ENCODE results near the gene FERMT1. TPM values are rescaled to one million over a fixed set of nuclear protein-coding genes. Genes with fewer than 3 reads are reported as not detected.

Gene FERMT1
- total and polyA plus RNA-seq, 2 of the 13 experiments (the other 11 are each of a cell fraction or from before 2014, with no cell fraction given) = 15.8 to 29.5 TPM

DNA sequence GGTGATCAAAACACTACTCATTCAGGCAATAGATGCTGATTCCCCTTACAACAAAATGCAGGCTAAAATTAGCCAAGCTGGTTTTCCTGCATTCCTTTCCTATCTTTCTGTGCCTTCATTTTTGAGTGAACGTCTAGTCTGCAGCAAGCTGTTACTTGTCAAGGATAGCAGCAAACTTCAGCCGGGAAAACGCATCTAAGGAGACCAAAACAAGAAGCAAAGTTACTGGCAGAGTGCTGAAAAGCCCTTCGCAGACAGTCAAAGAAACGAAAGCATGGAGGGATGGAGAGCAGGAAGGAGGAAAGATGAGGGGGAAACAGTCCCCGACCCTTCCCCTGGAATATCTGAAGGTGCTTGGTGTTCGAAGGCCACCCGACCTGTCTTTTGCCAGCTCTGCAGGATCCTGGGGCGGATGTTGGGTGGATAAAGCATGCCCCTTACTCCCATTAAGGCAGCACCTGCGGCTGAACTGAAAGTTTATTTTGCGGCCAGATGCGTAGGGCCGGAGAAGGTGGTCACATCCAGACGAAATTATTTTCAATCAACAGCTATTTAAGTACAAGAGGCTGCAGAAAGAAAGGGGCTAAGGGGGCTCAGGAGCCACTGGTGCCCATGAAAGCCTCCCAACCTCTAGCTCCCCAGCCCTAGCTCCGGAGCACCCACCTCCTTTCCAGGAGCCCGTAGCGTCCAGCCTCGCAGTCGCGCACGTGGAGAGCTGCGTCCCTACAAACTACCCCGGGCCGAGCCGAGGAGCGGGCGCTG is 538 bp downstream of the FERMT1 start (continued):
- TF ChIP-seq, protein P1, sequence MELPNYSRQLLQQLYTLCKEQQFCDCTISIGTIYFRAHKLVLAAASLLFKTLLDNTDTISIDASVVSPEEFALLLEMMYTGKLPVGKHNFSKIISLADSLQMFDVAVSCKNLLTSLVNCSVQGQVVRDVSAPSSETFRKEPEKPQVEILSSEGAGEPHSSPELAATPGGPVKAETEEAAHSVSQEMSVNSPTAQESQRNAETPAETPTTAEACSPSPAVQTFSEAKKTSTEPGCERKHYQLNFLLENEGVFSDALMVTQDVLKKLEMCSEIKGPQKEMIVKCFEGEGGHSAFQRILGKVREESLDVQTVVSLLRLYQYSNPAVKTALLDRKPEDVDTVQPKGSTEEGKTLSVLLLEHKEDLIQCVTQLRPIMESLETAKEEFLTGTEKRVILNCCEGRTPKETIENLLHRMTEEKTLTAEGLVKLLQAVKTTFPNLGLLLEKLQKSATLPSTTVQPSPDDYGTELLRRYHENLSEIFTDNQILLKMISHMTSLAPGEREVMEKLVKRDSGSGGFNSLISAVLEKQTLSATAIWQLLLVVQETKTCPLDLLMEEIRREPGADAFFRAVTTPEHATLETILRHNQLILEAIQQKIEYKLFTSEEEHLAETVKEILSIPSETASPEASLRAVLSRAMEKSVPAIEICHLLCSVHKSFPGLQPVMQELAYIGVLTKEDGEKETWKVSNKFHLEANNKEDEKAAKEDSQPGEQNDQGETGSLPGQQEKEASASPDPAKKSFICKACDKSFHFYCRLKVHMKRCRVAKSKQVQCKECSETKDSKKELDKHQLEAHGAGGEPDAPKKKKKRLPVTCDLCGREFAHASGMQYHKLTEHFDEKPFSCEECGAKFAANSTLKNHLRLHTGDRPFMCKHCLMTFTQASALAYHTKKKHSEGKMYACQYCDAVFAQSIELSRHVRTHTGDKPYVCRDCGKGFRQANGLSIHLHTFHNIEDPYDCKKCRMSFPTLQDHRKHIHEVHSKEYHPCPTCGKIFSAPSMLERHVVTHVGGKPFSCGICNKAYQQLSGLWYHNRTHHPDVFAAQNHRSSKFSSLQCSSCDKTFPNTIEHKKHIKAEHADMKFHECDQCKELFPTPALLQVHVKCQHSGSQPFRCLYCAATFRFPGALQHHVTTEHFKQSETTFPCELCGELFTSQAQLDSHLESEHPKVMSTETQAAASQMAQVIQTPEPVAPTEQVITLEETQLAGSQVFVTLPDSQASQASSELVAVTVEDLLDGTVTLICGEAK (IDR thresholded peaks at IDR 0.05) = no peak
- TF ChIP-seq, protein P1 (CRISPR knock-in tag; IDR thresholded peaks at IDR 0.05) = no peak; the same call in 1 of the 2 replicates
- TF ChIP-seq ARNTL (CRISPR knock-in tag; IDR thresholded peaks at IDR 0.05) (peak; percentile 63), KAT8 (CRISPR knock-in tag; IDR thresholded peaks at IDR 0.05) (no peak), STAT5B (CRISPR knock-in tag; IDR thresholded peaks at IDR 0.05) (peak; percentile 6; the same call in 1 of the 2 replicates), FOSL2 (CRISPR knock-in tag; IDR thresholded peaks at IDR 0.05) (0 out of 2 replicates have a peak, but pooled peaks have one; percentile 3), ELF1 (CRISPR knock-in tag; IDR thresholded peaks at IDR 0.05) (0 out of 2 replicates have a peak, but pooled peaks have one; percentile 14), ZNF839 (CRISPR knock-in tag; IDR thresholded peaks at IDR 0.05; ENCODE audit: borderline replicate concordance) (no peak), KAT2B (IDR thresholded peaks at IDR 0.05; ENCODE audit: borderline replicate concordance, low read depth, low read length) (no peak), ARNT (IDR thresholded peaks at IDR 0.05) (no peak), BRF2 (CRISPR knock-in tag; IDR thresholded peaks at IDR 0.05) (no peak)
- TF ChIP-seq, protein P2, sequence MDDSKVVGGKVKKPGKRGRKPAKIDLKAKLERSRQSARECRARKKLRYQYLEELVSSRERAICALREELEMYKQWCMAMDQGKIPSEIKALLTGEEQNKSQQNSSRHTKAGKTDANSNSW (CRISPR knock-in tag; IDR thresholded peaks at IDR 0.05; ENCODE audit: borderline replicate concordance) = no peak
- TF ChIP-seq, protein P3, sequence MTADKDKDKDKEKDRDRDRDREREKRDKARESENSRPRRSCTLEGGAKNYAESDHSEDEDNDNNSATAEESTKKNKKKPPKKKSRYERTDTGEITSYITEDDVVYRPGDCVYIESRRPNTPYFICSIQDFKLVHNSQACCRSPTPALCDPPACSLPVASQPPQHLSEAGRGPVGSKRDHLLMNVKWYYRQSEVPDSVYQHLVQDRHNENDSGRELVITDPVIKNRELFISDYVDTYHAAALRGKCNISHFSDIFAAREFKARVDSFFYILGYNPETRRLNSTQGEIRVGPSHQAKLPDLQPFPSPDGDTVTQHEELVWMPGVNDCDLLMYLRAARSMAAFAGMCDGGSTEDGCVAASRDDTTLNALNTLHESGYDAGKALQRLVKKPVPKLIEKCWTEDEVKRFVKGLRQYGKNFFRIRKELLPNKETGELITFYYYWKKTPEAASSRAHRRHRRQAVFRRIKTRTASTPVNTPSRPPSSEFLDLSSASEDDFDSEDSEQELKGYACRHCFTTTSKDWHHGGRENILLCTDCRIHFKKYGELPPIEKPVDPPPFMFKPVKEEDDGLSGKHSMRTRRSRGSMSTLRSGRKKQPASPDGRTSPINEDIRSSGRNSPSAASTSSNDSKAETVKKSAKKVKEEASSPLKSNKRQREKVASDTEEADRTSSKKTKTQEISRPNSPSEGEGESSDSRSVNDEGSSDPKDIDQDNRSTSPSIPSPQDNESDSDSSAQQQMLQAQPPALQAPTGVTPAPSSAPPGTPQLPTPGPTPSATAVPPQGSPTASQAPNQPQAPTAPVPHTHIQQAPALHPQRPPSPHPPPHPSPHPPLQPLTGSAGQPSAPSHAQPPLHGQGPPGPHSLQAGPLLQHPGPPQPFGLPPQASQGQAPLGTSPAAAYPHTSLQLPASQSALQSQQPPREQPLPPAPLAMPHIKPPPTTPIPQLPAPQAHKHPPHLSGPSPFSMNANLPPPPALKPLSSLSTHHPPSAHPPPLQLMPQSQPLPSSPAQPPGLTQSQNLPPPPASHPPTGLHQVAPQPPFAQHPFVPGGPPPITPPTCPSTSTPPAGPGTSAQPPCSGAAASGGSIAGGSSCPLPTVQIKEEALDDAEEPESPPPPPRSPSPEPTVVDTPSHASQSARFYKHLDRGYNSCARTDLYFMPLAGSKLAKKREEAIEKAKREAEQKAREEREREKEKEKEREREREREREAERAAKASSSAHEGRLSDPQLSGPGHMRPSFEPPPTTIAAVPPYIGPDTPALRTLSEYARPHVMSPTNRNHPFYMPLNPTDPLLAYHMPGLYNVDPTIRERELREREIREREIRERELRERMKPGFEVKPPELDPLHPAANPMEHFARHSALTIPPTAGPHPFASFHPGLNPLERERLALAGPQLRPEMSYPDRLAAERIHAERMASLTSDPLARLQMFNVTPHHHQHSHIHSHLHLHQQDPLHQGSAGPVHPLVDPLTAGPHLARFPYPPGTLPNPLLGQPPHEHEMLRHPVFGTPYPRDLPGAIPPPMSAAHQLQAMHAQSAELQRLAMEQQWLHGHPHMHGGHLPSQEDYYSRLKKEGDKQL (CRISPR knock-in tag; IDR thresholded peaks at IDR 0.05; ENCODE audit: low read depth) = 0 out of 2 replicates have a peak, but pooled peaks have one; percentile 31
